ENCODE data around the gene CCL20. TPM values are rescaled to one million over a fixed set of nuclear protein-coding genes. Genes with fewer than 3 reads are reported as not detected.

The CCL20 gene
- total RNA-seq, 2 experiments from 2014 or later, result 1.5 to 2.2 TPM

DNA sequence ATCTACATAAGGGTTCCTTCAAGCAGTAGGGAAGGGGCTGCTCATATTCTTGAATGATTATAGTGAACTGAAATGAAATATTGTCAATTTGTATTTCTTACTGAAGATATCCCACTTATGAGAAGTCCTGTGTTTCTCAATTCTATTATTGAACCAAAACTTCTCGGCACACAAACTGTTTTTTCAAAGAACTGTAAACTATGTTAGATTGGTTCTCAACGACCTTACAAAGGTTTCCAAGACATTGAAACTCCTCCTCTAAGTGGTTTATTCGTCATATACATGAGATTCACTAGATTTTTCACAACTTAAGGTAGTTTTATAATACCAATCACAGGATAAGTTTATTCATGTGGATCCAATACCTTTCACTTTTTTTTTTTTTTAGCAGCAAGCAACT, 1.4 kb downstream of the CCL20 start:
- Mint-ChIP-seq H3K27me3 (peaks cover 7% of the 10 kb centered on the region), H3K4me1 (ENCODE audit: low read depth) (peaks cover 9% of the 10 kb centered on the region), H3K9me3 (no peaks in the 10 kb centered on the region), H3K4me3 (no peak overlapping the region), H3K27ac (peak overlapping the region; percentile 10), H3K36me3 (ENCODE audit: low read depth) (no peaks in the 10 kb centered on the region)
- TF ChIP-seq, protein P1, sequence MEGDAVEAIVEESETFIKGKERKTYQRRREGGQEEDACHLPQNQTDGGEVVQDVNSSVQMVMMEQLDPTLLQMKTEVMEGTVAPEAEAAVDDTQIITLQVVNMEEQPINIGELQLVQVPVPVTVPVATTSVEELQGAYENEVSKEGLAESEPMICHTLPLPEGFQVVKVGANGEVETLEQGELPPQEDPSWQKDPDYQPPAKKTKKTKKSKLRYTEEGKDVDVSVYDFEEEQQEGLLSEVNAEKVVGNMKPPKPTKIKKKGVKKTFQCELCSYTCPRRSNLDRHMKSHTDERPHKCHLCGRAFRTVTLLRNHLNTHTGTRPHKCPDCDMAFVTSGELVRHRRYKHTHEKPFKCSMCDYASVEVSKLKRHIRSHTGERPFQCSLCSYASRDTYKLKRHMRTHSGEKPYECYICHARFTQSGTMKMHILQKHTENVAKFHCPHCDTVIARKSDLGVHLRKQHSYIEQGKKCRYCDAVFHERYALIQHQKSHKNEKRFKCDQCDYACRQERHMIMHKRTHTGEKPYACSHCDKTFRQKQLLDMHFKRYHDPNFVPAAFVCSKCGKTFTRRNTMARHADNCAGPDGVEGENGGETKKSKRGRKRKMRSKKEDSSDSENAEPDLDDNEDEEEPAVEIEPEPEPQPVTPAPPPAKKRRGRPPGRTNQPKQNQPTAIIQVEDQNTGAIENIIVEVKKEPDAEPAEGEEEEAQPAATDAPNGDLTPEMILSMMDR (IDR thresholded peaks at IDR 0.05), result no peak
- no peaks in the 10 kb centered on the region for H3K27me3 ChIP-seq (ENCODE audit: control insufficient read depth in 1 of 2, insufficient read depth in 2 of 2, low read length in 2 of 2)
- ATAC-seq (ENCODE audit: poor library complexity) (no peak), DNase-seq (no peak)
- CTCF ChIA-PET, result no interaction called here
- H3K36me3 ChIP-seq (ENCODE audit: insufficient read depth, low read length), result no peaks in the 10 kb centered on the region
- no peak overlapping the region for H3K27ac ChIP-seq (ENCODE audit: low read depth in 1 of 2, low read length in 2 of 2)
- POLR2A ChIA-PET, result no interaction called here
- H3K9me3 ChIP-seq (ENCODE audit: control insufficient read depth in 1 of 2, insufficient read depth in 1 of 2, low read length in 2 of 2), result no peaks in the 10 kb centered on the region
- H3K4me3 ChIP-seq (ENCODE audit: low read length), result no peak overlapping the region
- H3K4me1 ChIP-seq (ENCODE audit: insufficient read depth, low read length), result peaks cover 26% of the 10 kb centered on the region
- intact Hi-C loops (cut with DNase I, micrococcal nuclease), result no loop called here

DNA sequence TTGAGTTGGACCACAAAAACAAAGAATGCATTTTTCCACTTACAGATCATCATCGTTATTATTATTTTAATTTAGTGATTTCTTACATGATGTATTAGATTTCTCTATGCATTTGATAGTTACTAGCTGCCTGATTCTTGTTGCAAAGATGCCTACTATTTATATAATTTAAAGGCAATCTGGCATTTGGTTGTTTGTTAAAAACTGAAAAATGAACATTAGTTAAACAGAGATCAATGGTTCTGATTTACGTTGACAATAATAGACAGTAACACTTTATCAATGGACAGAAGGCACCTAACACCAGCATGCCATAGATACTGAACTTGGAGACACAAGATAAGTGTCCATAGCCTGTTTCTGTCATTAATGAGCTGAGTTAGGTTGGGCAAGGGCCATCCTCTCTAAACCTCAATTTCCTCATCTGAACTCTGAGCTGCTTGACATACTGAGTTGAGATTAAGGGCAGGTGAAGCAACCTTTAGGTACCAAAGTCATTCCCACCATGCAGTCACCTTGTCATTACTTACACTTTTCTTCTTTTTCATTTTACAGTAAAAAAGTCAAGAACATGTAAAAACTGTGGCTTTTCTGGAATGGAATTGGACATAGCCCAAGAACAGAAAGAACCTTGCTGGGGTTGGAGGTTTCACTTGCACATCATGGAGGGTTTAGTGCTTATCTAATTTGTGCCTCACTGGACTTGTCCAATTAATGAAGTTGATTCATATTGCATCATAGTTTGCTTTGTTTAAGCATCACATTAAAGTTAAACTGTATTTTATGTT, 3.1 kb downstream of the CCL20 start:
- ChIA-PET POLR2A (no interaction called here), CTCF (no interaction called here)
- Histone ChIP-seq H3K4me3 (ENCODE audit: low read length) (no peak overlapping the region), H3K36me3 (ENCODE audit: insufficient read depth, low read length) (no peaks in the 10 kb centered on the region), H3K9me3 (ENCODE audit: control insufficient read depth in 1 of 2, insufficient read depth in 1 of 2, low read length in 2 of 2) (no peaks in the 10 kb centered on the region), H3K27ac (ENCODE audit: low read depth in 1 of 2, low read length in 2 of 2) (no peak overlapping the region), H3K4me1 (ENCODE audit: insufficient read depth, low read length) (peaks cover 26% of the 10 kb centered on the region), H3K27me3 (ENCODE audit: control insufficient read depth in 1 of 2, insufficient read depth in 2 of 2, low read length in 2 of 2) (no peaks in the 10 kb centered on the region)
- Mint-ChIP-seq H3K9me3 (no peaks in the 10 kb centered on the region), H3K27me3 (peaks cover 11% of the 10 kb centered on the region), H3K4me3 (no peak overlapping the region), H3K27ac (no peak overlapping the region), H3K4me1 (ENCODE audit: low read depth) (peaks cover 9% of the 10 kb centered on the region), H3K36me3 (ENCODE audit: low read depth) (no peaks in the 10 kb centered on the region)
- TF ChIP-seq, protein P1 (IDR thresholded peaks at IDR 0.05), result no peak
- intact Hi-C loops (cut with DNase I, micrococcal nuclease), result no loop called here
- DNase-seq, result no peak
- no peak for ATAC-seq (ENCODE audit: poor library complexity)

DNA sequence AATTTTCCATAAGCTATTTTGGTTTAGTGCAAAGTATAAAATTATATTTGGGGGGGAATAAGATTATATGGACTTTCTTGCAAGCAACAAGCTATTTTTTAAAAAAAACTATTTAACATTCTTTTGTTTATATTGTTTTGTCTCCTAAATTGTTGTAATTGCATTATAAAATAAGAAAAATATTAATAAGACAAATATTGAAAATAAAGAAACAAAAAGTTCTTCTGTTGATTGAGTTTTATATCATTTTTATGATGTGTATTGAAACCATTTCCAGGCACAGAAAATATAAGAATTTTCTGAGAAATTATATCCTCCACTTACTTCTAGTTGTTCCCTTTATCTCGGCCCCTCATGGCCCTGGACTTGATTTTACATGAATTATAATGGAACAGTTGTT, 3.7 kb downstream of the CCL20 start:
- intact Hi-C loops (cut with DNase I, micrococcal nuclease), result no loop called here
- Histone ChIP-seq H3K4me3 (ENCODE audit: low read length) (no peak overlapping the region), H3K9me3 (ENCODE audit: control insufficient read depth in 1 of 2, insufficient read depth in 1 of 2, low read length in 2 of 2) (no peaks in the 10 kb centered on the region), H3K27ac (ENCODE audit: low read depth in 1 of 2, low read length in 2 of 2) (peak overlapping the region in 1 of 2 donors; percentile 41), H3K4me1 (ENCODE audit: insufficient read depth, low read length) (peaks cover 26% of the 10 kb centered on the region), H3K36me3 (ENCODE audit: insufficient read depth, low read length) (no peaks in the 10 kb centered on the region), H3K27me3 (ENCODE audit: control insufficient read depth in 1 of 2, insufficient read depth in 2 of 2, low read length in 2 of 2) (no peaks in the 10 kb centered on the region)
- peak overlapping the region; percentile 38 for H3K27ac Mint-ChIP-seq
- peaks cover 9% of the 10 kb centered on the region for H3K4me1 Mint-ChIP-seq (ENCODE audit: low read depth)
- ATAC-seq (ENCODE audit: poor library complexity), result no peak
- no peak for DNase-seq
- ChIA-PET CTCF (no interaction called here), POLR2A (no interaction called here)
- H3K27me3 Mint-ChIP-seq, result peaks cover 11% of the 10 kb centered on the region
- no peak overlapping the region for H3K4me3 Mint-ChIP-seq
- TF ChIP-seq, protein P1 (IDR thresholded peaks at IDR 0.05), result no peak
- no peaks in the 10 kb centered on the region for H3K9me3 Mint-ChIP-seq
- no peaks in the 10 kb centered on the region for H3K36me3 Mint-ChIP-seq (ENCODE audit: low read depth)
